DOHH2 (cell line): Measurements from ENCODE around the gene AUTS2.

Experiments
- EZH2phosphoT487 ChIP-seq: fragments of 200-600 bp; sonication (generic); IDR thresholded peaks from 2 replicates; pipeline ENCODE4 v1.6.1; 2017; ENCODE audit warnings: borderline replicate concordance, mild to moderate bottlenecking, antibody characterized with exemption, low read length, moderate library complexity, mixed read lengths
- TF ChIP-seq, protein P1 (sequence below): fragments of 200-600 bp; sonication (generic); IDR thresholded peaks from one replicate; pipeline ENCODE4 v1.5.1; 2014; ENCODE audit warnings: antibody characterized with exemption, mild to moderate bottlenecking, low read depth, low read length; ENCODE audit not compliant: poor library complexity, severe bottlenecking

- no peak for TF ChIP-seq EZH2phosphoT487
- TF ChIP-seq, protein P1, sequence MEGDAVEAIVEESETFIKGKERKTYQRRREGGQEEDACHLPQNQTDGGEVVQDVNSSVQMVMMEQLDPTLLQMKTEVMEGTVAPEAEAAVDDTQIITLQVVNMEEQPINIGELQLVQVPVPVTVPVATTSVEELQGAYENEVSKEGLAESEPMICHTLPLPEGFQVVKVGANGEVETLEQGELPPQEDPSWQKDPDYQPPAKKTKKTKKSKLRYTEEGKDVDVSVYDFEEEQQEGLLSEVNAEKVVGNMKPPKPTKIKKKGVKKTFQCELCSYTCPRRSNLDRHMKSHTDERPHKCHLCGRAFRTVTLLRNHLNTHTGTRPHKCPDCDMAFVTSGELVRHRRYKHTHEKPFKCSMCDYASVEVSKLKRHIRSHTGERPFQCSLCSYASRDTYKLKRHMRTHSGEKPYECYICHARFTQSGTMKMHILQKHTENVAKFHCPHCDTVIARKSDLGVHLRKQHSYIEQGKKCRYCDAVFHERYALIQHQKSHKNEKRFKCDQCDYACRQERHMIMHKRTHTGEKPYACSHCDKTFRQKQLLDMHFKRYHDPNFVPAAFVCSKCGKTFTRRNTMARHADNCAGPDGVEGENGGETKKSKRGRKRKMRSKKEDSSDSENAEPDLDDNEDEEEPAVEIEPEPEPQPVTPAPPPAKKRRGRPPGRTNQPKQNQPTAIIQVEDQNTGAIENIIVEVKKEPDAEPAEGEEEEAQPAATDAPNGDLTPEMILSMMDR = no peak
Observed at GRCh38 chr7:70036695-70037094, 438.4 kb downstream of the AUTS2 start.
